Right atrium auricular region (tissue), 2 donors: ENCODE measurements around the gene ADARB2. TPM values are rescaled to one million over a fixed set of nuclear protein-coding genes. Genes with fewer than 3 reads are reported as not detected.

Source experiments
- DNase-seq: peaks from one replicate; pipeline ENCODE4 v3.0.0-alpha.2; 2019; ENCODE audit warnings: low spot score
- H3K27ac ChIP-seq, 2 donors: fragments of 200-600 bp; sonication (generic); 1 replicate in 1 of 2; 2 replicates in 1 of 2; pipeline ENCODE4 v1.5.1; 2016 to 2019
- H3K27me3 ChIP-seq, 2 donors: fragments of 200-600 bp; sonication (generic); one replicate each; pipeline versions ENCODE4 v1.5.1 to v1.6.0; 2017 to 2019
- H3K36me3 ChIP-seq: fragments of 200-600 bp; sonication (generic); one replicate; pipeline ENCODE4 v1.5.1; 2016
- H3K4me1 ChIP-seq, 2 donors: fragments of 200-600 bp; sonication (generic); one replicate each; pipeline versions ENCODE4 v1.5.1 to v1.6.0; 2017 to 2019
- H3K4me3 ChIP-seq, 2 donors: fragments of 200-600 bp; sonication (generic); 1 replicate in 1 of 2; 2 replicates in 1 of 2; pipeline ENCODE4 v1.5.1; 2017 to 2019; ENCODE audit warnings: mild to moderate bottlenecking in 1 of 2, moderate library complexity in 1 of 2
- H3K9me3 ChIP-seq, 2 donors: fragments of 200-600 bp; sonication (generic); one replicate each; pipeline ENCODE4 v1.5.1; 2019
- total RNA-seq, 2 donors: library from RNA; depleted of rRNA; stranded (reverse); fragments of >200 nt; gene quantifications; one replicate each; pipeline ENCODE4 v1.1.0, GENCODE V29; 2016
- TF ChIP-seq, protein P1 (sequence below), 2 donors: fragments of 200-600 bp; sonication (generic); IDR thresholded peaks; one replicate each; pipeline ENCODE4 v1.5.1; 2019; ENCODE audit warnings: antibody characterized with exemption in 2 of 2

ADARB2 gene
- total RNA-seq, 2 donors from 2014 or later = 0.33 to 0.71 TPM

DNA sequence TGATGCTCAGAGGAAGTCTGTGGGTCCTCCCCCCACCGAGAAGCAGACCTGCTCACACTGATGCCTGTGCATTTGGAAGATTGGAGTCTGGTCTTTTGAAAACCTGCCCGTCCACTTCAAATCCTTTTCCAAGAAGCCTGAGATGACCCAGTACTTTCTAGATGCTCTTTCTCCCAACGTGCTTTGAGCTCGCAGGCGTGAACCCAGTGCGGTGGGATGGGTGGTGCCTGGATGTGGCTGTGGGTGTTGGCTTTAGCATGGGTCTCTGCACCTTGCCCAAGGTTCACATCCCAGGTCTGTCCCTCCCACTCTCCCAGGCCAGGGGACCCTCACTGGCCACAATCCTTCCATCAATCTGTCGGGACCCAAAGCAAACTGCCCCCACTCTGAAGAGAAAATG, 170.2 kb downstream of the ADARB2 start:
- DNase-seq = no peak
- H3K4me3 ChIP-seq = no peak overlapping the region
- no peak overlapping the region for H3K27ac ChIP-seq
- H3K27me3 ChIP-seq = no peaks in the 10 kb centered on the region
- H3K36me3 ChIP-seq = no peaks in the 10 kb centered on the region
- TF ChIP-seq, protein P1, sequence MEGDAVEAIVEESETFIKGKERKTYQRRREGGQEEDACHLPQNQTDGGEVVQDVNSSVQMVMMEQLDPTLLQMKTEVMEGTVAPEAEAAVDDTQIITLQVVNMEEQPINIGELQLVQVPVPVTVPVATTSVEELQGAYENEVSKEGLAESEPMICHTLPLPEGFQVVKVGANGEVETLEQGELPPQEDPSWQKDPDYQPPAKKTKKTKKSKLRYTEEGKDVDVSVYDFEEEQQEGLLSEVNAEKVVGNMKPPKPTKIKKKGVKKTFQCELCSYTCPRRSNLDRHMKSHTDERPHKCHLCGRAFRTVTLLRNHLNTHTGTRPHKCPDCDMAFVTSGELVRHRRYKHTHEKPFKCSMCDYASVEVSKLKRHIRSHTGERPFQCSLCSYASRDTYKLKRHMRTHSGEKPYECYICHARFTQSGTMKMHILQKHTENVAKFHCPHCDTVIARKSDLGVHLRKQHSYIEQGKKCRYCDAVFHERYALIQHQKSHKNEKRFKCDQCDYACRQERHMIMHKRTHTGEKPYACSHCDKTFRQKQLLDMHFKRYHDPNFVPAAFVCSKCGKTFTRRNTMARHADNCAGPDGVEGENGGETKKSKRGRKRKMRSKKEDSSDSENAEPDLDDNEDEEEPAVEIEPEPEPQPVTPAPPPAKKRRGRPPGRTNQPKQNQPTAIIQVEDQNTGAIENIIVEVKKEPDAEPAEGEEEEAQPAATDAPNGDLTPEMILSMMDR (IDR thresholded peaks at IDR 0.05) = no peak
- H3K9me3 ChIP-seq = no peaks in the 10 kb centered on the region
- no peaks in the 10 kb centered on the region for H3K4me1 ChIP-seq

DNA sequence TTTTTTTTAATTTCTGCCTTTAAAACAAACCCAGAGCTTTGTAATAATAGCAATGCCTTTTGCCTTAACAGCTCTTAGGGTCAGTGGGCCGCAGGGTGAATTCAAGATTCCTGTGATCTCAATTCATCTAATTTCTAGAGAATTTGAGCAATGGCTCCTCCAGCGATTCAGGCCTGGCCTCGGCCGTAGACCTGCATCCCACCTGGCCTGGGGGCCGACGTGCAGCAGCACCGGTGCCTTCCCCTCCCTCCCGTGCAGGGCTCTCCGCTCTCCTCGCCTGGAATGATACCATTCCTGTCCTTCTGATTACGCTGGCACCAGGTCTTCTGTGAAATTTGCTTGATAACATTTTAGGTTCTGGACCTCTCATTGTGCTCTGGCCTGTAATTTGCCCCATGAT, 172.5 kb downstream of the ADARB2 start:
- Histone ChIP-seq H3K36me3 (no peaks in the 10 kb centered on the region), H3K4me1 (no peaks in the 10 kb centered on the region), H3K9me3 (no peaks in the 10 kb centered on the region), H3K4me3 (no peak overlapping the region), H3K27me3 (no peaks in the 10 kb centered on the region), H3K27ac (no peak overlapping the region)
- TF ChIP-seq, protein P1 (IDR thresholded peaks at IDR 0.05) = no peak
- no peak for DNase-seq

DNA sequence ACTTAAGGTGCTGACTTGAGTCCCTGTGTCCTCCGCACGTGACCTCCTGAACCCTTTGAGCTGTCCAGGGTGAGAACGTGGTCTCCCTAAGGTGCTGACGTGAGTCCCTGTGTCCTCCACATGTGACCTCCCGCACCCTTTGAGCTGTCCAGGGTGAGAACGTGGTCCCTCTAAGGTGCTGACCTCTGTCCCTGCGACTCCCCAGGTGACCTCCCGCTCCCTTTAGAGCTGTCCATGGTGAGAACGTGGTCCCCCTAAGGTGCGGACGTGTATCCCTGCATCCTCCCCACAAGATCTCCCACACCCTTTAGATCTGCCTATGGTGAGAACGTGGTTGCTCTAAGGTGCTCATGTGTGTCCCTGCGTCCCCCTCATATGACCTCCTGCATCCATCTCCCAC, 174.3 kb downstream of the ADARB2 start:
- no peak overlapping the region for H3K4me3 ChIP-seq
- H3K36me3 ChIP-seq = no peaks in the 10 kb centered on the region
- no peaks in the 10 kb centered on the region for H3K9me3 ChIP-seq
- TF ChIP-seq, protein P1 (IDR thresholded peaks at IDR 0.05) = no peak
- no peak for DNase-seq
- no peak overlapping the region for H3K27ac ChIP-seq
- H3K27me3 ChIP-seq = no peaks in the 10 kb centered on the region
- H3K4me1 ChIP-seq = no peaks in the 10 kb centered on the region

DNA sequence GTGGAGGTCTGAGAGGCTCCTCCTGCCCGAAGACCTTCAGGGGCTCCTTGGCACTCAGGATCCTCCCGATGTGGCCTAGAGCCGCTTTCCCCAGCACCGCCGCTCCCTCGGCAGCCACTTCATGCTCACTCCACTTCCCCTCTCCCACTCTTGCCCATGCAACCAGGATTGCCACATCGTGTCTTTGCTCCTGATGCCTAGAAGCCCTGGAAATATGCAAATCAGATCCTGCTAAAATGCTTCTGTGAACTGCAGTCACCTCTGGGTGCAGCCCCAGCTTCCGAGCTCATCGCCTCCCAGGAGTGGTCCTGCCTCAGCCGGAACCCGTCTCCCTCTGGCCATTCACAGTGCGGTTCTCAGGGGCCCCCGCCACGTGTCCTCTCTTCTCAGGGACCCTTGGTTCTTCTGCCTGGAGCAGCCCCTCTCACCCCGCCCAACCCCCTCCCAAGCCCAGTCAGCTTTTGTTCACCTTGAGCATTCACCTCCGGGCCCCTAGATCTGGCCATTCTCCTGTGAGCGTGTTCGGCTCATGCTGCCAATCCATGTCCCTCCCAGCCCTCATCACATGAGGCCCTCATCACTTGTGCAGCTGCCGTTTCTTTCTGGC, 175.5 kb downstream of the ADARB2 start:
- Histone ChIP-seq H3K27ac (no peak overlapping the region), H3K9me3 (no peaks in the 10 kb centered on the region), H3K4me3 (no peak overlapping the region), H3K36me3 (no peaks in the 10 kb centered on the region), H3K27me3 (no peaks in the 10 kb centered on the region), H3K4me1 (no peaks in the 10 kb centered on the region)
- no peak for DNase-seq
- TF ChIP-seq, protein P1 (IDR thresholded peaks at IDR 0.05) = no peak

DNA sequence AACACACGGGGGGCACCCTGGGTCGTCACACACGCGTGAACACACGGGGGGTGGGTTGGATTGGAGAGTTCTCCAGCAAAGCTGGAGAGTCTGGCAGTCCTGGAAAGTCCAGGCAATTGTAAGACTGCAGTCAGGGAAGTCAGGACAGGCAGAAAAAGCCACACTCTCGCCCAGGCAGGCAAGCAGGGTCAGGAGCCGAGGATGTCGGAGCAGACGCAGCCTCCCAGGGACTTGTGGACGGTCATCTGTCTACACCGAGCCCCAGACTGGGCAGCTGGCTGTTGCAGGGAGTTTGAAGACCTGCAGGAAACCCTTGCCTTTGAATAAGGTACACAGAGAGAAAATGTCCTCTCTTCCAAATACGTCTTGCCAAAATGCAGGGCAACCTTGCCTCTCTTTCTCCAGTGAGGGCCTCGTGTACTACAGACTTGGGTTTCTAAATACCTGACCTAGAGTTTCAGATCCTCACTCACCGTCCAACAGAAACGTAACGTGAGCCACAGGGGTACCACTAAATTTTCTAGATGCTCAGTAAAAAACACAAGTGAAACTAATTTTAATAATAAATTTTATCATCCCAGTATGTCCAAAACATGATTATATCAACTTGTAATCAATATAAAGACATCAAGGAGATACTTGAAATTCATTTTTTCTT, 176.7 kb downstream of the ADARB2 start:
- no peaks in the 10 kb centered on the region for H3K27me3 ChIP-seq
- H3K36me3 ChIP-seq = no peaks in the 10 kb centered on the region
- TF ChIP-seq, protein P1 (IDR thresholded peaks at IDR 0.05) = no peak
- no peaks in the 10 kb centered on the region for H3K9me3 ChIP-seq
- DNase-seq = no peak
- H3K4me3 ChIP-seq = no peak overlapping the region
- H3K4me1 ChIP-seq = no peaks in the 10 kb centered on the region
- H3K27ac ChIP-seq = no peak overlapping the region

DNA sequence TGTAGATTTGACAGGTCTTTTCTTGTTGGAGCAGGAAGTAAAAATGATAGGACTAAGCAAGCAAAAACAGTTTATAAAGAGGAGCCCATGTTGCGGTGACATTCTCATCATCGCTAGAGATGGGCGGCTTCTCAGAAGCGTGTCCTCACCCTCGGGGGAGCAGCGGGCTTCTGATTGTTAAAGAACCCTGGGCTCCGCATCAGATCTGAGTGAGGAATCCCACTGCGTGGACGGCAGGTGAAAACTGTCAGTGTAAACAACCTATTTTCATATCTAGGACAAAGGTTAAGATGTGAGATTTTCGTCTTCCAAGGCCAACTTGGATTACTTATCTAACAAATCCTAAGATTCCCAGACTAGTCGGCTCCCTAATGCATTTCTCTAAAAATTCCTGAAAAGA, 177.6 kb downstream of the ADARB2 start:
- TF ChIP-seq, protein P1 (IDR thresholded peaks at IDR 0.05) = no peak
- no peaks in the 10 kb centered on the region for H3K27me3 ChIP-seq
- no peaks in the 10 kb centered on the region for H3K9me3 ChIP-seq
- H3K27ac ChIP-seq = no peak overlapping the region
- H3K36me3 ChIP-seq = no peaks in the 10 kb centered on the region
- no peak overlapping the region for H3K4me3 ChIP-seq
- no peaks in the 10 kb centered on the region for H3K4me1 ChIP-seq
- DNase-seq = no peak
